ENCODE measurements around the gene MPDU1. TPM values are rescaled to one million over a fixed set of nuclear protein-coding genes. Genes with fewer than 3 reads are reported as not detected.

MPDU1 gene
- total and polyA plus RNA-seq, 2 of the 13 experiments (the other 11 are each of a cell fraction or from before 2014, with no cell fraction given), result 112 to 167 TPM

DNA sequence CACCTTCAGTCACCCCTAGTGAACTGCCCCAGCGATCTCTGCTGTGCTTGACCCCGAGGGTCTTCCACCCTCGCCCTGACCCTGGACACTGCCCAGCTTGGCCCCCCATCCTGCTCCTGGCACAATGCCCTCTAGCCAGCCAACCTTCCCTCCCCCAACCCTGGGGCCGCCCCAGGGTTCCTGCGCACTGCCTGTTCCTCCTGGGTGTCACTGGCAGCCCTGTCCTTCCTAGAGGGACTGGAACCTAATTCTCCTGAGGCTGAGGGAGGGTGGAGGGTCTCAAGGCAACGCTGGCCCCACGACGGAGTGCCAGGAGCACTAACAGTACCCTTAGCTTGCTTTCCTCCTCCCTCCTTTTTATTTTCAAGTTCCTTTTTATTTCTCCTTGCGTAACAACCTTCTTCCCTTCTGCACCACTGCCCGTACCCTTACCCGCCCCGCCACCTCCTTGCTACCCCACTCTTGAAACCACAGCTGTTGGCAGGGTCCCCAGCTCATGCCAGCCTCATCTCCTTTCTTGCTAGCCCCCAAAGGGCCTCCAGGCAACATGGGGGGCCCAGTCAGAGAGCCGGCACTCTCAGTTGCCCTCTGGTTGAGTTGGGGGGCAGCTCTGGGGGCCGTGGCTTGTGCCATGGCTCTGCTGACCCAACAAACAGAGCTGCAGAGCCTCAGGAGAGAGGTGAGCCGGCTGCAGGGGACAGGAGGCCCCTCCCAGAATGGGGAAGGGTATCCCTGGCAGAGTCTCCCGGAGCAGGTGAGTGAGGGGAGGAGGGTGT is 24.9 kb upstream of the MPDU1 start, which contains the start of gene TNFSF13:
Gene TNFSF13, plus strand, starts transcription at position 207 of the 776 bp plus-strand sequence. Its CDS starts 290 bp downstream, at position 497.
- Histone ChIP-seq H4K20me1 (ENCODE audit: insufficient read depth, low read length) (no peaks in the 10 kb centered on the region), H3K79me2 (ENCODE audit: insufficient read depth, low read length) (peaks cover 17% of the 10 kb centered on the region), H2AFZ (ENCODE audit: low read length) (no peak within 1 kb of the TSS), H3K4me2 (ENCODE audit: low read depth, low read length) (peak within 1 kb of the TSS; percentile 91), H3K9ac (ENCODE audit: insufficient read depth, low read depth, low read length) (peak within 1 kb of the TSS; percentile 67), H3K4me3 (replicated peaks in 1 of 3; ENCODE audit: insufficient read depth in 1 of 3, low read depth in 2 of 3, low read length in 3 of 3) (peak within 1 kb of the TSS; percentile 51 to 92 (median 58)), H3K27ac (ENCODE audit: extremely low read length, insufficient read depth, low read length) (peak within 1 kb of the TSS; percentile 55), H3K4me1 (ENCODE audit: insufficient read depth, low read length) (peaks cover 58% of the 10 kb centered on the region), H3K27me3 (ENCODE audit: control insufficient read depth in 1 of 2, insufficient read depth in 2 of 2, low read length in 2 of 2) (no peaks in the 10 kb centered on the region; a peak in 1 of 5 replicates), H3K9me3 (ENCODE audit: low read length) (no peaks in the 10 kb centered on the region), H3K36me3 (replicated peaks in 1 of 2; ENCODE audit: control insufficient read depth in 1 of 2, insufficient read depth in 2 of 2, low read length in 2 of 2) (peaks cover under 1% of the 10 kb centered on the region in 2 experiments; a peak in 3 of 5 replicates)
- POLR2A ChIA-PET, result interaction anchor here (1.0 to 4.8 kb wide), 8 partner anchors 10 to 155 kb away, joined by 3 to 33 read pairs (median 8); partner anchors contain the start of genes MPDU1, TMEM256, TNFSF12 and TP53
- in situ Hi-C loops (cut with HindIII; ENCODE audit: extremely low pct_ligation_motif_present, low pct_unique_long_range_greater_than_20kb), result loop anchor here (5.0 kb wide), 1 partner anchor 46 kb away; no protein-coding TSS in a partner anchor
- intact Hi-C loops (cut with micrococcal nuclease; ENCODE audit: unreplicated experiment), result no loop called here
- DNase-seq (ENCODE audit: low spot score) (no peak), FAIRE-seq (no peak), ATAC-seq (no peak)
- WGBS (ENCODE audit: low lambda C conversion rate), result 55% methylated on average over 14 of the region's 16 CpGs
- CTCF ChIA-PET (ENCODE audit: low intra/inter-chr PET ratio, low total read pairs), result interaction anchor here (3.3 kb wide), 1 partner anchor 35 kb away, joined by 27 read pairs; no protein-coding TSS in a partner anchor
- BruUV-seq (replicated peaks), result no TSS peak
- TF ChIP-seq KDM5B (CRISPR knock-in tag; IDR thresholded peaks at IDR 0.05; ENCODE audit: borderline replicate concordance), result 0 out of 2 replicates have a peak, but pooled peaks have one; percentile 4
- no peak for TF ChIP-seq HNF4G (IDR thresholded peaks at IDR 0.05; ENCODE audit: borderline replicate concordance, low read depth, low read length)
- TF ChIP-seq HNF4G (CRISPR knock-in tag; IDR thresholded peaks at IDR 0.05; ENCODE audit: borderline replicate concordance, low read depth), result no peak
- TF ChIP-seq, protein P1, sequence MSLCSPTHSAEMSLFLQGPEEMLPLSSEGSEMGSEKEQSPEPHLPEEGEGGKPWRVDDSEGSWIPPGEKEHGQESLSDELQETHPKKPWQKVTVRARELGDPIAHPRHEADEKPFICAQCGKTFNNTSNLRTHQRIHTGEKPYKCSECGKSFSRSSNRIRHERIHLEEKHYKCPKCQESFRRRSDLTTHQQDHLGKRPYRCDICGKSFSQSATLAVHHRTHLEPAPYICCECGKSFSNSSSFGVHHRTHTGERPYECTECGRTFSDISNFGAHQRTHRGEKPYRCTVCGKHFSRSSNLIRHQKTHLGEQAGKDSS (CRISPR knock-in tag; IDR thresholded peaks at IDR 0.05; ENCODE audit: borderline replicate concordance, low read depth), result no peak
- TF ChIP-seq MXD4 (CRISPR knock-in tag; IDR thresholded peaks at IDR 0.05), result no peak
- TF ChIP-seq DMAP1 (CRISPR knock-in tag; IDR thresholded peaks at IDR 0.05), result no peak
- TF ChIP-seq NCOA5 (CRISPR knock-in tag; IDR thresholded peaks at IDR 0.05), result no peak
- no peak for TF ChIP-seq PAX8 (CRISPR knock-in tag; IDR thresholded peaks at IDR 0.05; ENCODE audit: borderline replicate concordance)
- TF ChIP-seq, protein P2, sequence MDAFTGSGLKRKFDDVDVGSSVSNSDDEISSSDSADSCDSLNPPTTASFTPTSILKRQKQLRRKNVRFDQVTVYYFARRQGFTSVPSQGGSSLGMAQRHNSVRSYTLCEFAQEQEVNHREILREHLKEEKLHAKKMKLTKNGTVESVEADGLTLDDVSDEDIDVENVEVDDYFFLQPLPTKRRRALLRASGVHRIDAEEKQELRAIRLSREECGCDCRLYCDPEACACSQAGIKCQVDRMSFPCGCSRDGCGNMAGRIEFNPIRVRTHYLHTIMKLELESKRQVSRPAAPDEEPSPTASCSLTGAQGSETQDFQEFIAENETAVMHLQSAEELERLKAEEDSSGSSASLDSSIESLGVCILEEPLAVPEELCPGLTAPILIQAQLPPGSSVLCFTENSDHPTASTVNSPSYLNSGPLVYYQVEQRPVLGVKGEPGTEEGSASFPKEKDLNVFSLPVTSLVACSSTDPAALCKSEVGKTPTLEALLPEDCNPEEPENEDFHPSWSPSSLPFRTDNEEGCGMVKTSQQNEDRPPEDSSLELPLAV (CRISPR knock-in tag; conservative IDR thresholded peaks at IDR 0.05; ENCODE audit: low read depth), result no peak
- no peak for TF ChIP-seq ZZZ3 (CRISPR knock-in tag; IDR thresholded peaks at IDR 0.05; ENCODE audit: borderline replicate concordance)
- no peak for TF ChIP-seq BHLHE40 (IDR thresholded peaks at IDR 0.05; ENCODE audit: low read length)
- TF ChIP-seq ADNP (CRISPR knock-in tag; IDR thresholded peaks at IDR 0.05), result no peak
- TF ChIP-seq PCBP2 (optimal IDR thresholded peaks at IDR 0.05; ENCODE audit: low read depth, low read length, poor library complexity, severe bottlenecking), result peak; percentile 19
- no peak for TF ChIP-seq CEBPG (CRISPR knock-in tag; IDR thresholded peaks at IDR 0.05)
- TF ChIP-seq SRSF1 (optimal IDR thresholded peaks at IDR 0.05; ENCODE audit: low read depth, low read length), result peak; percentile 19
- TF ChIP-seq ZNF101 (CRISPR knock-in tag; IDR thresholded peaks at IDR 0.05; ENCODE audit: borderline replicate concordance, low read depth), result no peak
- TF ChIP-seq TEAD2 (CRISPR knock-in tag; IDR thresholded peaks at IDR 0.05), result no peak
- no peak for TF ChIP-seq RELA (CRISPR knock-in tag; IDR thresholded peaks at IDR 0.05)

All from HepG2 (cell line).